ENCODE data around the gene RORC. TPM values are rescaled to one million over a fixed set of nuclear protein-coding genes. Genes with fewer than 3 reads are reported as not detected.

RORC gene
- total RNA-seq, 1 donor from 2014 or later, result 14.5 TPM

GRCh38 chr1:151849126-151849525 lies 17.5 kb upstream of the RORC start:
- no peak for DNase-seq (ENCODE audit: low spot score)

- DNase-seq (ENCODE audit: low spot score), result no peak
These were observed 16.4 kb upstream of the RORC start for GRCh38 chr1:151847867-151848596.

GRCh38 chr1:151846686-151847237 lies 15.2 kb upstream of the RORC start:
- DNase-seq (ENCODE audit: low spot score), result no peak

GRCh38 chr1:151846062-151846568 lies 14.5 kb upstream of the RORC start:
- no peak for DNase-seq (ENCODE audit: low spot score)

- no peak for DNase-seq (ENCODE audit: low spot score)
These were observed 11.8 kb upstream of the RORC start for GRCh38 chr1:151843398-151843797.

GRCh38 chr1:151841141-151841540 lies 9.5 kb upstream of the RORC start:
- DNase-seq (ENCODE audit: low spot score), result no peak

- DNase-seq (ENCODE audit: low spot score), result no peak
These were observed 8.8 kb upstream of the RORC start for GRCh38 chr1:151840421-151840820.

GRCh38 chr1:151839457-151840403 lies 8.1 kb upstream of the RORC start, which contains the start of gene C2CD4D:
Gene C2CD4D (minus strand): TSS chr1:151839820. CDS start chr1:151838989, 831 bp downstream.
- DNase-seq (ENCODE audit: low spot score), result peak; percentile 65

- no peak for DNase-seq (ENCODE audit: low spot score)
These were observed 7.4 kb upstream of the RORC start for GRCh38 chr1:151839082-151839412.

- DNase-seq (ENCODE audit: low spot score), result no peak
These were observed 6.8 kb upstream of the RORC start for GRCh38 chr1:151838222-151839081.

- no peak for DNase-seq (ENCODE audit: low spot score)
These were observed 6.3 kb upstream of the RORC start for GRCh38 chr1:151837884-151838221.

- no peak for DNase-seq (ENCODE audit: low spot score)
These were observed 5.6 kb upstream of the RORC start for GRCh38 chr1:151837197-151837596.

GRCh38 chr1:151835596-151835995 lies 4.0 kb upstream of the RORC start:
- no peak for DNase-seq (ENCODE audit: low spot score)

- DNase-seq (ENCODE audit: low spot score), result no peak
These were observed 2.6 kb upstream of the RORC start for GRCh38 chr1:151834239-151834638.

- DNase-seq (ENCODE audit: low spot score), result no peak
These were observed 1.7 kb upstream of the RORC start for GRCh38 chr1:151833172-151833900.

GRCh38 chr1:151832318-151832980 lies 847 bp upstream of the RORC start:
- DNase-seq (ENCODE audit: low spot score), result peak; percentile 86

GRCh38 chr1:151831256-151831591 lies 378 bp downstream of the RORC start:
- no peak for DNase-seq (ENCODE audit: low spot score)

GRCh38 chr1:151830055-151830454 lies 1.5 kb downstream of the RORC start:
- no peak for DNase-seq (ENCODE audit: low spot score)

GRCh38 chr1:151829352-151830046 lies 2.1 kb downstream of the RORC start:
- no peak for DNase-seq (ENCODE audit: low spot score)

- no peak for DNase-seq (ENCODE audit: low spot score)
These were observed 2.7 kb downstream of the RORC start for GRCh38 chr1:151828921-151829320.

Measured in ureter (tissue), 1 donor.